HepG2 (cell line): ENCODE data around the gene C1orf35.

Experiments used
- CENPT ChIP-seq: sonication (generic); formaldehyde crosslinking; IDR thresholded peaks from 2 replicates; pipeline ENCODE4 v1.8.0; 2022; ENCODE audit warnings: low read depth, mild to moderate bottlenecking, moderate library complexity, missing genetic modification reagents
- RNF2 ChIP-seq: fragments of 450-650 bp; conservative IDR thresholded peaks from 2 replicates; pipeline ENCODE4 v1.6.1; 2016; ENCODE audit warnings: low read depth
- TARDBP ChIP-seq: sonication (generic); formaldehyde crosslinking; IDR thresholded peaks from 2 replicates; pipeline ENCODE4 v1.8.0; 2022; ENCODE audit warnings: mild to moderate bottlenecking, missing genetic modification reagents
- TF ChIP-seq, protein P1 (sequence below): sonication (generic); formaldehyde crosslinking; IDR thresholded peaks from 2 replicates; pipeline ENCODE4 v1.5.0; 2020; ENCODE audit warnings: mild to moderate bottlenecking, missing genetic modification reagents, moderate library complexity
- TF ChIP-seq, protein P2 (sequence below): sonication (generic); formaldehyde crosslinking; IDR thresholded peaks from 2 replicates; pipeline ENCODE4 v1.9.0; 2021; ENCODE audit warnings: missing genetic modification reagents, borderline replicate concordance

- TF ChIP-seq, protein P1, sequence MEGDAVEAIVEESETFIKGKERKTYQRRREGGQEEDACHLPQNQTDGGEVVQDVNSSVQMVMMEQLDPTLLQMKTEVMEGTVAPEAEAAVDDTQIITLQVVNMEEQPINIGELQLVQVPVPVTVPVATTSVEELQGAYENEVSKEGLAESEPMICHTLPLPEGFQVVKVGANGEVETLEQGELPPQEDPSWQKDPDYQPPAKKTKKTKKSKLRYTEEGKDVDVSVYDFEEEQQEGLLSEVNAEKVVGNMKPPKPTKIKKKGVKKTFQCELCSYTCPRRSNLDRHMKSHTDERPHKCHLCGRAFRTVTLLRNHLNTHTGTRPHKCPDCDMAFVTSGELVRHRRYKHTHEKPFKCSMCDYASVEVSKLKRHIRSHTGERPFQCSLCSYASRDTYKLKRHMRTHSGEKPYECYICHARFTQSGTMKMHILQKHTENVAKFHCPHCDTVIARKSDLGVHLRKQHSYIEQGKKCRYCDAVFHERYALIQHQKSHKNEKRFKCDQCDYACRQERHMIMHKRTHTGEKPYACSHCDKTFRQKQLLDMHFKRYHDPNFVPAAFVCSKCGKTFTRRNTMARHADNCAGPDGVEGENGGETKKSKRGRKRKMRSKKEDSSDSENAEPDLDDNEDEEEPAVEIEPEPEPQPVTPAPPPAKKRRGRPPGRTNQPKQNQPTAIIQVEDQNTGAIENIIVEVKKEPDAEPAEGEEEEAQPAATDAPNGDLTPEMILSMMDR (CRISPR knock-in tag): no peak
- TF ChIP-seq TARDBP (CRISPR knock-in tag): no peak
- TF ChIP-seq CENPT (CRISPR knock-in tag): no peak
- TF ChIP-seq RNF2: no peak
- TF ChIP-seq, protein P2, sequence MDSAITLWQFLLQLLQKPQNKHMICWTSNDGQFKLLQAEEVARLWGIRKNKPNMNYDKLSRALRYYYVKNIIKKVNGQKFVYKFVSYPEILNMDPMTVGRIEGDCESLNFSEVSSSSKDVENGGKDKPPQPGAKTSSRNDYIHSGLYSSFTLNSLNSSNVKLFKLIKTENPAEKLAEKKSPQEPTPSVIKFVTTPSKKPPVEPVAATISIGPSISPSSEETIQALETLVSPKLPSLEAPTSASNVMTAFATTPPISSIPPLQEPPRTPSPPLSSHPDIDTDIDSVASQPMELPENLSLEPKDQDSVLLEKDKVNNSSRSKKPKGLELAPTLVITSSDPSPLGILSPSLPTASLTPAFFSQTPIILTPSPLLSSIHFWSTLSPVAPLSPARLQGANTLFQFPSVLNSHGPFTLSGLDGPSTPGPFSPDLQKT (CRISPR knock-in tag): no peak
Measured at GRCh38 chr1:228061411-228062084, 41.6 kb downstream of the C1orf35 start.
